GM15510 (cell line): ENCODE results near the gene ALDH4A1.

Experiments
- POLR2A ChIP-seq: IDR thresholded peaks from 3 replicates; pipeline ENCODE4 v1.6.1; 2011; ENCODE audit warnings: borderline replicate concordance; ENCODE audit not compliant: insufficient read length; ENCODE audit errors: extremely low read depth

ALDH4A1 gene

GRCh38 chr1:18928985-18929384 is 26.6 kb upstream of the ALDH4A1 start:
- TF ChIP-seq POLR2A = no peak

GRCh38 chr1:18928406-18928805 is 26.1 kb upstream of the ALDH4A1 start:
- TF ChIP-seq POLR2A = no peak

DNA sequence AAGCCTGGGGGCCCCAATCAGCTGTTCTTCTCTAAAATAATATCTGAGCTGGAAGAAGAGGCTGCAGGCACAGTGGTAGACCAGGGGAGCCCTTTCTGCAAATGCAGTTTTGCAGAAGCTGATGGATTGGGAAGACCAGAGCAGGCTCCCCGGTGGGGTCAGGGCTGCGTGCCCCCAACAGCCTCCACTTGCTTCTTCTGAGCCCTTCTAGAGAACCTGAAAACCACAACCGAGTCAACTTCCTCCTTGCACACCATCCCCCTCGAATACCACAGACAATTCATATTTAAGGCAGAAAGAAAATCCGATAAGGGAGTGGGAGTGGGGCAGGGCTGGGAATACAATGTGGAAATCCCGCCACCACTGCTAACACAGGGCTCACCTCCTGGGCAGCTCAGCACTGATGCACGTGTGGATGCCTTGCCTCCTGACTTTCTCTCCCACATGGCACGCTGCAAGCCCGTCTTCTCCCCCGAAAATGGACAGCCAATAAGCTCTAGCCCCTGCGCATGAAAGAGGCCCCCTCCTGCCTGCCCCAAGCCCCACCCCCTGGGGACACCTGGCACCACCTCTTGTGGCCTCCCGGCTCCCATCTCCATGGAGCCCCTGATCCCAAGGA is 25.4 kb upstream of the ALDH4A1 start:
- TF ChIP-seq POLR2A = no peak

- no peak for TF ChIP-seq POLR2A
These were observed 24.8 kb upstream of the ALDH4A1 start for GRCh38 chr1:18927082-18927653.

DNA sequence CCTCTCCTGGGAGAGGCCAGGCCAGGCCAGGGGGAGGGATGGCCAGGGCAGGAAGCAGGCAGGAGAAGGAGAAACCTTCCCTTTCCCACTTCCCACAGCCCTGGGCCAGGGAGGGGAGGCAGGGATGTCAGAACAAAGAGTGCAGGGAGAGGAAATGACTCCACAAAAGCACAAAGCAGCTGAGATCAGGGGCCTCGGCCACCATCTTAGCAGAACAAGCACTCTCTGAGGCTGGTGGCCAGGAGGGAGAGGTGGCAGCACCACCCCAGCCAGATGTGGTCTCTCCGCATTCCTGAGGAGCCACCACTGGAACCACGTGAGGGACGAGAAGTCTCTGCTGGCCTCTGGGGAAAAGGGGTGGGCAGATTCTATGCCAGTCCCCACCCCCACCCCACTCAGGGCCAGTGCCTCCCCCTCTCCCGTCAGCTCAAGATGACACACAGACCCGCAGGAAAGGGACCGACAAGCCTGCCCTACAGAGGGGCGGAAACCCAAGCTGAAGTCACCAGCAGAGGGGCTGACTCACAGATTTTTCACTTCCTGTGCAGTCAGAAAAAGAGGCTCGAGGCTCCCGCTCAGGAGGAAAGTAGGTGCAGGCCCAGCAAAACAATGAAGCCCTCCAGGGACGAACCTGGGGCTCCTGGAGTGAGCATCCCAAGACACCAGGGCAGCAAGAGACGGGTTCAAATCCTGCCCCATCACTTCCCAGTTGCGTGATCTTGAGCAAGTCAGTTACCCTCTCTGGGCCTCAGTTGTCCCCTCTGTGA is 24.1 kb upstream of the ALDH4A1 start:
- TF ChIP-seq POLR2A = peak; percentile 55

DNA sequence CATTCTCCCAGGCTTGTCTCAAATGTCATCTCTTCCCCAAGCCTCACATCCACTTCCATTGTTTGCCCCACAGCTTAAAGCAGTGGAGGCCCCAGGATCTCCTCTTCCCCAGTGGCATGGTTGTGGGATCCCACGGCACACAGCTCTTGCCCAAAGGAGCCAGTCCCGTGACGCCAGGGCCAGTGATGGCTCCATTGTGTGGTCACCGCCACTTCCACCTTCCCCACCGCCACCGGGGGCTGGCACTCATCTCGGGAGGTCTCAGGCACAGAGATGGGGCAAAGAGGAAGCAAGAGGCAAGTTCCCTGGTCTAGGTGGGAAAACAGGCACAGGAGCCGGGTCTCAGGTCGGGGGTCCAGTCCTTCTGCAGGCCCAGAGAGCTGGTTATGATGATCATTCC is 22.9 kb upstream of the ALDH4A1 start:
- no peak for TF ChIP-seq POLR2A

DNA sequence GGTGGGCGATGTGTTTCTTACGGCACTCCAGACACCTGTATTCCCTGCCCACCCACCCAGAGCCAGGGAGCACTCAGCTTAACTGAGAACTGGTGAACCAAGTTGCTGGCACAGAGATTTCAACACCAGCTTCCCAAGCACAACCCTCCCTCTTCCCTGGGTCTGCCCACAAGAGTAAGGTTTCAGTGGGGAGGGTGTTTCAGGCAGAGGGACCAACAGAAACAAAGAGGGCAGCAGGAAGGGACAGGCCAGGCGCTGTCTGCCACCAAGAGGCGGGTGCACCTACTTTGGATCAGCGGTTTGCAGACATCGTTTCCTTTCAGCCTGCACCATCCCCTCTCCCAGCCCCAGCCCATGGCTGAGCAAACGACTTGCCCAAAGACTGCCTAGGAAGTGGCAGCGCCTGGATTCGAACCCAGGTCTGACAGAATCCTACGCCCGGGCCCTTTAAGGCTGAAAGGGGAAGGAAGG is 21.9 kb upstream of the ALDH4A1 start:
- TF ChIP-seq POLR2A = no peak

DNA sequence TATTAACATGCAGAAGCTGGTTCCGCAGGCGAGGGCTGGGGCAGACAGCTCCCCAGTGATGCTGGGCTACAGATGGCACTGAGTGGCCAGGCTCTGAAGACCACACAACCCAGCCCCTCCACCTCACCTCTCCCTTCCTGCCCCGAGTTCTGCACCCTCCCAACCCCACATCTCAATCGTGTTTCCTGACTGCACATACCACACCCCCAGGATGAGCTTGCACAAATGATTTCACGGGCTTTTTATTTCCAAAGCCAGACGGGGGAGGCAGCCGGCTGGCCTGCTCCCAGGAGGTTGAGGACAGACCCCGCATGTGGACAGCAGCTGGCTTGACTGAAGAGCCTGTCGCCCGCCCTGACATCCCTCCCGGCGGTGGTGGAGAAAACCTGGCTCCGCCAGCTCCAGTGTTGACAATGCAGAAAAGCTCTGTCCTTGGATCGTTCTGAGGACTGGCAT is 21.4 kb upstream of the ALDH4A1 start:
- no peak for TF ChIP-seq POLR2A

- no peak for TF ChIP-seq POLR2A
These were observed 20.7 kb upstream of the ALDH4A1 start for GRCh38 chr1:18922848-18923755.

DNA sequence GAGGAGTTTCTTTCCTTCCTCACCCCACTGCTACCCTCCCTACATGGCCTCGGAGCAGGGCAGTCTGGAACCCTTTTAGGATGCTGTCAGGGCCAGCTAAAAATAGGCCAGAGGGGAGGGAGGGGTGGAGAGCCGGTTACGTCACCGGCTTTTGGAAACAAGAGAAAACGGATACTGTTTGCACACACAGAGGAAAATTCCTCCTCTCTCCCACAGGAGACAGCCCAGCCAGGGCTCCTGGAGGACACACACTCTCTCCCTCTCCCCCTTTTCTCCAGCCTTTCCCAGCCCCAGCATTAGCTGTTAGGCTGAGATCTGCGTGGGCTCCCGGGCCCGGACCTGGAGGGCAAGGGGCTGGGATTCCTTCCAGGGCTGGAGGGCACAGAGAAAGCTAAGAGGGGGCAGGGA is 20.0 kb upstream of the ALDH4A1 start:
- TF ChIP-seq POLR2A = no peak

- TF ChIP-seq POLR2A = no peak
These were observed 19.3 kb upstream of the ALDH4A1 start for GRCh38 chr1:18921516-18922251.

GRCh38 chr1:18920931-18921330 is 18.6 kb upstream of the ALDH4A1 start:
- TF ChIP-seq POLR2A = no peak

- no peak for TF ChIP-seq POLR2A
These were observed 17.6 kb upstream of the ALDH4A1 start for GRCh38 chr1:18919956-18920355.
